ENCODE data around the gene PRDM16. TPM values are rescaled to one million over a fixed set of nuclear protein-coding genes. Genes with fewer than 3 reads are reported as not detected.

Gene PRDM16
- total and polyA plus RNA-seq, 2 of the 8 experiments (the other 6 are each of a cell fraction or from before 2014, with no cell fraction given): 0.39 to 0.43 TPM

DNA sequence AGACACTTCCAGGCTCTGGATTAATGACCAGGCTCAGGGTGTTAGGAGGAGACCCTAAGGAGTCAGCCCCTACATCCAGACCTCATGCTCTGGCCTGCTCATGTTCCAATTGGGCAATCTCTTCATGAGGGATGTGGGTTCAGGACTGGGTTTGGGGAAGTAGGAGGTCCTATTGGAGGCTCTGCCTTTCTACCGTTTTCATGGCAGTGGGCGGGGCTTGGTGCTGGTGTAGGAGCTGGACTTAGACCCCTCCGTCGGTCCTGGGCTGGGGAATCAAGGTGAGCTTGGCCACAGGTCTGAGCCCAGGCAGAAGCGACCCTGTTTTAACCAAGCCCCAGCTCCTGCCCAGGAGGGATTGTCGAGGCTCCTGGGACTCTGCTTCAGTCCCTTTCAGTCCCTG lies 123.4 kb downstream of the PRDM16 start:
- H3K23me2 ChIP-seq (ENCODE audit: low read depth, low read length): no peaks in the 10 kb centered on the region
- DNase-seq (ENCODE audit: low read depth in 1 of 2, low spot score in 2 of 2) (no peak), FAIRE-seq (no peak)
- no peaks in the 10 kb centered on the region for H4K20me1 ChIP-seq (replicated peaks in 1 of 2; ENCODE audit: control insufficient read depth in 1 of 2, insufficient read depth in 2 of 2, low read length in 2 of 2)
- H2BK20ac ChIP-seq (ENCODE audit: low read length): no peak overlapping the region
- H2AK5ac ChIP-seq (ENCODE audit: low read depth, low read length): no peak overlapping the region
- H3K9ac ChIP-seq (replicated peaks in 1 of 4; ENCODE audit: extremely low read depth in 1 of 4, low read depth in 3 of 4, low read length in 3 of 4): no peak overlapping the region
- no peak overlapping the region for H4K5ac ChIP-seq (ENCODE audit: insufficient read length, low read depth, low read length)
- H3K4ac ChIP-seq (replicated peaks; ENCODE audit: insufficient read length, low read depth, low read length): no peak overlapping the region
- no peaks in the 10 kb centered on the region for H3K4me1 ChIP-seq (replicated peaks in 1 of 4; ENCODE audit: control insufficient read depth in 3 of 4, insufficient read depth in 4 of 4, low read length in 3 of 4)
- no peak overlapping the region for H4K91ac ChIP-seq (replicated peaks; ENCODE audit: insufficient read length, low read length)
- H2BK15ac ChIP-seq (ENCODE audit: low read length): no peak overlapping the region
- no peaks in the 10 kb centered on the region for H3K79me2 ChIP-seq (ENCODE audit: control insufficient read depth in 1 of 2, insufficient read depth in 2 of 2, low read length in 2 of 2)
- no peak for TF ChIP-seq POU5F1 (IDR thresholded peaks at IDR 0.05; ENCODE audit: low read depth, low read length)
- no peak for TF ChIP-seq SP1 (IDR thresholded peaks at IDR 0.05; ENCODE audit: low read depth, low read length)
- TF ChIP-seq TBP (IDR thresholded peaks at IDR 0.05; ENCODE audit: low read depth, low read length): no peak
- no peak for TF ChIP-seq POLR2A (IDR thresholded peaks at IDR 0.05; ENCODE audit: control extremely low read depth in 1 of 2, low read depth in 2 of 2, low read length in 2 of 2)
- TF ChIP-seq GABPA (IDR thresholded peaks at IDR 0.05; ENCODE audit: borderline replicate concordance, insufficient read depth, low read length): no peak
- TF ChIP-seq BRCA1 (IDR thresholded peaks at IDR 0.05; ENCODE audit: low read depth, low read length): no peak
- TF ChIP-seq TAF7 (optimal IDR thresholded peaks at IDR 0.05; ENCODE audit: borderline replicate concordance, low read depth, low read length): no peak
- TF ChIP-seq CEBPB (IDR thresholded peaks at IDR 0.05; ENCODE audit: low read depth, low read length): no peak
- no peak for TF ChIP-seq TEAD4 (IDR thresholded peaks at IDR 0.05; ENCODE audit: low read depth, low read length)
- no peak for TF ChIP-seq YY1 (IDR thresholded peaks at IDR 0.05; ENCODE audit: low read depth, low read length)
- no peak for TF ChIP-seq SUZ12 (IDR thresholded peaks at IDR 0.05; ENCODE audit: low read length)
- TF ChIP-seq EZH2 (IDR thresholded peaks at IDR 0.05; ENCODE audit: low read depth, low read length, severe bottlenecking): no peak
- TF ChIP-seq PHF8 (conservative IDR thresholded peaks at IDR 0.05; ENCODE audit: low read depth, low read length): no peak
- no peak for TF ChIP-seq TAF1 (IDR thresholded peaks at IDR 0.05; ENCODE audit: low read depth, low read length)
- TF ChIP-seq RXRA (IDR thresholded peaks at IDR 0.05; ENCODE audit: insufficient read depth, low read depth, low read length): no peak
- H2BK120ac ChIP-seq (replicated peaks; ENCODE audit: low read depth, low read length): no peak overlapping the region
- no peak overlapping the region for H4K8ac ChIP-seq (ENCODE audit: extremely low read depth, insufficient read depth, low read length)
- no peak overlapping the region for H3K18ac ChIP-seq (ENCODE audit: extremely low read depth, low read length)
- H3K9me3 ChIP-seq (ENCODE audit: insufficient read depth in 2 of 2, low read depth in 1 of 2, low read length in 1 of 2): peaks cover 13 to 27% of the 10 kb centered on the region in 2 experiments
- no peak overlapping the region for H2AFZ ChIP-seq (ENCODE audit: low read length)
- no peak overlapping the region for H3K56ac ChIP-seq (replicated peaks; ENCODE audit: insufficient read length, low read depth, low read length)
- no peak overlapping the region for H2BK5ac ChIP-seq (ENCODE audit: low read depth, low read length)
- H3K36me3 ChIP-seq (ENCODE audit: control insufficient read depth in 2 of 4, insufficient read depth in 4 of 4, low read length in 3 of 4): no peaks in the 10 kb centered on the region
- H2BK12ac ChIP-seq (ENCODE audit: low read depth, low read length): no peak overlapping the region
- H3K27me3 ChIP-seq (replicated peaks in 1 of 4; ENCODE audit: control insufficient read depth in 3 of 4, extremely low read depth in 1 of 4, insufficient read depth in 3 of 4, low read length in 3 of 4): no peaks in the 10 kb centered on the region
- ChIA-PET CTCF (ENCODE audit: partially characterized antibody) (no interaction called here), POLR2A (ENCODE audit: partially characterized antibody) (no interaction called here)
- no peak overlapping the region for H3K4me3 ChIP-seq (ENCODE audit: extremely low read depth in 1 of 4, insufficient read depth in 2 of 4, low read depth in 3 of 4, low read length in 4 of 4)
- H3K27ac ChIP-seq (ENCODE audit: low read depth, low read length): no peak overlapping the region
- H3K14ac ChIP-seq (ENCODE audit: insufficient read length): no peak overlapping the region
- H3K4me2 ChIP-seq (ENCODE audit: insufficient read depth in 1 of 2, low read depth in 2 of 2, low read length in 2 of 2): no peak overlapping the region
- no peak overlapping the region for H3K23ac ChIP-seq (ENCODE audit: insufficient read length)
- 94% methylated on average over 6 of the region's 6 CpGs; no CpG with 5 or more reads in 1 of the 2 experiments for WGBS, 2 experiments (ENCODE audit: extremely low coverage in 1 of 2, insufficient coverage in 1 of 2, insufficient read length in 1 of 2, insufficient replicate concordance in 2 of 2, low coverage in 1 of 2, low lambda C conversion rate in 2 of 2, missing lambda C conversion rate in 1 of 2)
- H3K79me1 ChIP-seq (ENCODE audit: low read depth, low read length): no peaks in the 10 kb centered on the region

Data from H1 (cell line).